Neural progenitor cell (in vitro differentiated cells): Measurements from ENCODE around the gene RAI1. TPM values are rescaled to one million over a fixed set of nuclear protein-coding genes. Genes with fewer than 3 reads are reported as not detected.

Experiments
- DNase-seq: peaks from one replicate; pipeline ENCODE4 v3.0.0-alpha.2; 2016; ENCODE audit warnings: low spot score
- H2AFZ ChIP-seq: fragments of 200-600 bp; sonication (generic); replicated peaks from 2 replicates; pipeline ENCODE4 v1.6.1; 2016; ENCODE audit warnings: antibody characterized with exemption
- H3F3A ChIP-seq: fragments of 200-600 bp; sonication (generic); 2 replicates; pipeline ENCODE4 v1.6.1; 2016; ENCODE audit warnings: antibody characterized with exemption, low read depth
- H3K27ac ChIP-seq: fragments of 200-600 bp; sonication (generic); 2 replicates; pipeline ENCODE4 v1.5.1; 2016; ENCODE audit warnings: mild to moderate bottlenecking
- H3K27me3 ChIP-seq: fragments of 200-600 bp; sonication (generic); 2 replicates; pipeline ENCODE4 v1.6.1; 2016; ENCODE audit warnings: mild to moderate bottlenecking, moderate library complexity
- H3K36me3 ChIP-seq: fragments of 200-600 bp; sonication (generic); 2 replicates; pipeline ENCODE4 v1.5.1; 2016
- H3K4me1 ChIP-seq: fragments of 200-600 bp; sonication (generic); 2 replicates; pipeline ENCODE4 v1.6.1; 2016; ENCODE audit warnings: mixed run types
- H3K4me2 ChIP-seq: fragments of 200-600 bp; sonication (generic); 2 replicates; pipeline ENCODE4 v1.6.1; 2016
- H3K4me3 ChIP-seq: fragments of 200-600 bp; sonication (generic); 2 replicates; pipeline ENCODE4 v1.5.1; 2016
- H3K79me2 ChIP-seq: fragments of 200-600 bp; sonication (generic); 2 replicates; pipeline ENCODE4 v1.6.1; 2016; ENCODE audit warnings: low read depth
- H3K9ac ChIP-seq: fragments of 200-600 bp; sonication (generic); 2 replicates; pipeline ENCODE4 v1.6.1; 2016
- H3K9me3 ChIP-seq: fragments of 200-600 bp; sonication (generic); 2 replicates; pipeline ENCODE4 v1.5.1; 2016; ENCODE audit warnings: low read depth
- H4K20me1 ChIP-seq: fragments of 200-600 bp; sonication (generic); 2 replicates; pipeline ENCODE4 v1.6.1; 2016; ENCODE audit warnings: low read depth
- H3K27ac Mint-ChIP-seq: 3 replicates; pipeline ENCODE4 v1.8.0; 2021; ENCODE audit warnings: mixed read lengths
- H3K27me3 Mint-ChIP-seq: 2 replicates; pipeline ENCODE4 v1.8.0; 2022; ENCODE audit warnings: low read depth, mild to moderate bottlenecking, inconsistent platforms, moderate library complexity, mixed read lengths; ENCODE audit not compliant: insufficient read depth
- H3K36me3 Mint-ChIP-seq: 3 replicates; pipeline ENCODE4 v1.8.0; 2021; ENCODE audit warnings: mixed read lengths
- H3K4me1 Mint-ChIP-seq: 3 replicates; pipeline ENCODE4 v1.8.0; 2021; ENCODE audit warnings: mixed read lengths
- H3K4me3 Mint-ChIP-seq: 3 replicates; pipeline ENCODE4 v1.8.0; 2021; ENCODE audit warnings: mild to moderate bottlenecking, moderate library complexity, mixed read lengths
- H3K9me3 Mint-ChIP-seq: 3 replicates; pipeline ENCODE4 v1.8.0; 2020; ENCODE audit warnings: mixed read lengths
- CTCF ChIP-seq: fragments of 200-600 bp; sonication (generic); IDR thresholded peaks from 2 replicates; pipeline ENCODE4 v1.5.1; 2017; ENCODE audit warnings: antibody characterized with exemption, mild to moderate bottlenecking
- EZH2 ChIP-seq: fragments of 200-600 bp; sonication (generic); IDR thresholded peaks from 2 replicates; pipeline ENCODE4 v1.6.1; 2017; ENCODE audit warnings: antibody characterized with exemption, mild to moderate bottlenecking, moderate library complexity
- EZH2phosphoT487 ChIP-seq: fragments of 200-600 bp; sonication (generic); IDR thresholded peaks from 2 replicates; pipeline ENCODE4 v1.6.1; 2017; ENCODE audit warnings: antibody characterized with exemption
- total RNA-seq: library from RNA; depleted of rRNA; stranded (reverse); fragments of >200 nt; gene quantifications from 2 replicates; pipeline ENCODE4 v1.2.3, GENCODE V29; 2015; ENCODE audit warnings: low replicate concordance

The RAI1 gene
- total RNA-seq, 1 donor from 2014 or later: 27.4 TPM

- Histone ChIP-seq H3K4me1 (peaks cover 13% of the 10 kb centered on the region), H3K4me3 (no peak overlapping the region), H3K79me2 (no peaks in the 10 kb centered on the region), H3K9ac (no peak overlapping the region), H3K36me3 (no peaks in the 10 kb centered on the region), H3K27me3 (no peaks in the 10 kb centered on the region), H2AFZ (no peak overlapping the region), H3K27ac (no peak overlapping the region), H3K9me3 (no peaks in the 10 kb centered on the region), H4K20me1 (peaks cover 87% of the 10 kb centered on the region), H3F3A (peaks cover 4% of the 10 kb centered on the region), H3K4me2 (no peak overlapping the region)
- H3K36me3 Mint-ChIP-seq: peaks cover 2% of the 10 kb centered on the region
- H3K27ac Mint-ChIP-seq: no peak overlapping the region
- H3K4me3 Mint-ChIP-seq: no peak overlapping the region
- peaks cover 2% of the 10 kb centered on the region for H3K27me3 Mint-ChIP-seq
- DNase-seq: no peak
- no peak for TF ChIP-seq CTCF
- no peak for TF ChIP-seq EZH2phosphoT487
- peaks cover 69% of the 10 kb centered on the region for H3K4me1 Mint-ChIP-seq
- H3K9me3 Mint-ChIP-seq: no peaks in the 10 kb centered on the region
Measured at GRCh38 chr17:17758941-17759563, 77.8 kb downstream of the RAI1 start.

GRCh38 chr17:17760350-17760749 lies 79.1 kb downstream of the RAI1 start:
- Mint-ChIP-seq H3K27me3 (peaks cover 8% of the 10 kb centered on the region), H3K36me3 (peaks cover 6% of the 10 kb centered on the region)
- peaks cover 91% of the 10 kb centered on the region for H4K20me1 ChIP-seq

GRCh38 chr17:17760872-17761550 lies 79.8 kb downstream of the RAI1 start:
- Histone ChIP-seq H3K9ac (no peak overlapping the region), H3K79me2 (no peaks in the 10 kb centered on the region), H3K27ac (no peak overlapping the region), H3K9me3 (no peaks in the 10 kb centered on the region), H2AFZ (no peak overlapping the region), H3K27me3 (no peaks in the 10 kb centered on the region), H3K4me2 (no peak overlapping the region), H4K20me1 (peaks cover 90% of the 10 kb centered on the region), H3K4me1 (peaks cover 18% of the 10 kb centered on the region), H3K36me3 (no peaks in the 10 kb centered on the region), H3F3A (peaks cover 4% of the 10 kb centered on the region), H3K4me3 (no peak overlapping the region)
- H3K36me3 Mint-ChIP-seq: peaks cover 6% of the 10 kb centered on the region
- peak overlapping the region; percentile 34 for H3K27ac Mint-ChIP-seq
- H3K27me3 Mint-ChIP-seq: peaks cover 8% of the 10 kb centered on the region
- TF ChIP-seq EZH2 (no peak), EZH2phosphoT487 (no peak)
- H3K4me3 Mint-ChIP-seq: no peak overlapping the region
- H3K9me3 Mint-ChIP-seq: no peaks in the 10 kb centered on the region
- peaks cover 73% of the 10 kb centered on the region for H3K4me1 Mint-ChIP-seq
- DNase-seq: no peak

More at GRCh38 chr17:17760350-17760749, 79.1 kb downstream of the RAI1 start:
- Histone ChIP-seq H3K4me3 (no peak overlapping the region), H2AFZ (no peak overlapping the region), H3K79me2 (no peaks in the 10 kb centered on the region), H3K4me2 (no peak overlapping the region), H3K9me3 (no peaks in the 10 kb centered on the region), H3F3A (peaks cover 4% of the 10 kb centered on the region), H3K27me3 (no peaks in the 10 kb centered on the region), H3K4me1 (peaks cover 13% of the 10 kb centered on the region), H3K36me3 (no peaks in the 10 kb centered on the region), H3K27ac (no peak overlapping the region), H3K9ac (no peak overlapping the region)
- no peaks in the 10 kb centered on the region for H3K9me3 Mint-ChIP-seq
- no peak overlapping the region for H3K27ac Mint-ChIP-seq
- TF ChIP-seq EZH2phosphoT487: no peak
- no peak for TF ChIP-seq CTCF
- no peak for TF ChIP-seq EZH2
- DNase-seq: no peak
- peaks cover 71% of the 10 kb centered on the region for H3K4me1 Mint-ChIP-seq
- H3K4me3 Mint-ChIP-seq: no peak overlapping the region
